Chondrocyte (in vitro differentiated cells): ENCODE data around the gene EPB41L5. TPM values are rescaled to one million over a fixed set of nuclear protein-coding genes. Genes with fewer than 3 reads are reported as not detected.
"Not testable (repeated sequence)": the region's sequence is repeated elsewhere in the genome, so short reads cannot be mapped to it uniquely, and the experiment has no call there.

Experiments used
- DNase-seq: peaks from one replicate; pipeline ENCODE4 v3.0.0; 2021; ENCODE audit warnings: mixed read lengths, low spot score
- H3K27ac Mint-ChIP-seq: one replicate; pipeline ENCODE4 v1.8.0; 2021; ENCODE audit warnings: mild to moderate bottlenecking, moderate library complexity, mixed read lengths; ENCODE audit not compliant: unreplicated experiment
- H3K27me3 Mint-ChIP-seq: 2 replicates; pipeline ENCODE4 v1.8.0; 2021; ENCODE audit warnings: low read depth, mixed read lengths
- H3K36me3 Mint-ChIP-seq: 2 replicates; pipeline ENCODE4 v1.8.0; 2021; ENCODE audit warnings: low read depth, mixed read lengths
- H3K4me1 Mint-ChIP-seq: 2 replicates; pipeline ENCODE4 v1.8.0; 2021; ENCODE audit warnings: low read depth, mild to moderate bottlenecking, mixed read lengths
- H3K4me3 Mint-ChIP-seq: one replicate; pipeline ENCODE4 v1.8.0; 2021; ENCODE audit warnings: mild to moderate bottlenecking, moderate library complexity, mixed read lengths; ENCODE audit not compliant: unreplicated experiment
- H3K9me3 Mint-ChIP-seq: 2 replicates; pipeline ENCODE4 v1.8.0; 2021; ENCODE audit warnings: low read depth, mixed read lengths
- CTCF ChIP-seq: fragments of 200-600 bp; sonication (generic); IDR thresholded peaks from 2 replicates; pipeline ENCODE4 v1.5.0; 2021; ENCODE audit warnings: antibody characterized with exemption, mild to moderate bottlenecking, moderate library complexity
- total RNA-seq: library from RNA; stranded (reverse); gene quantifications from 3 replicates; pipeline ENCODE4 v1.2.1, GENCODE V29; 2021

Gene EPB41L5
- total RNA-seq, 1 donor from 2014 or later, result 13.0 TPM

DNA sequence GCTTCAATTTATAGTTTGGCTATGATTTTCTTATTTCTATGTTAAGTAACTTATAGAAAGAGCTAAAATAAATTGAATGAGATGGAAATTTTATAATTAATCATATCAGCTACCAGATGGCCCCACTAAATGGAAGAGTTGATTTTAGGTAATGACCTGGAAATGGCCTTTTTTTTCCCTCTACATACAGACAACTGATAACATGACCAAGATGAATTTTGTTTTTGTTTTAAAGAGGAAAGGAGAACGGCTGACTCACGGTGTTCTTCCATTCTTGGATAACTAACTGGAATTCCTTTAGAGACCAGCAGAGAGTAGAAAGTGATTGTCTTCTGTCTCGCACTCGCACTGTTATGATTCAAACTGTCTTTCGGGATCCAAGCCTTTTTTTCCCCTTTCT, 119.3 kb downstream of the EPB41L5 start:
- DNase-seq, result no peak
- peaks cover 9% of the 10 kb centered on the region for H3K9me3 Mint-ChIP-seq
- no peak for TF ChIP-seq CTCF
- H3K4me1 Mint-ChIP-seq, result peaks cover 28% of the 10 kb centered on the region
- peaks cover 25% of the 10 kb centered on the region for H3K36me3 Mint-ChIP-seq
- H3K27me3 Mint-ChIP-seq, result no peaks in the 10 kb centered on the region
- peak overlapping the region; percentile 22 for H3K27ac Mint-ChIP-seq
- H3K4me3 Mint-ChIP-seq, result no peak overlapping the region

DNA sequence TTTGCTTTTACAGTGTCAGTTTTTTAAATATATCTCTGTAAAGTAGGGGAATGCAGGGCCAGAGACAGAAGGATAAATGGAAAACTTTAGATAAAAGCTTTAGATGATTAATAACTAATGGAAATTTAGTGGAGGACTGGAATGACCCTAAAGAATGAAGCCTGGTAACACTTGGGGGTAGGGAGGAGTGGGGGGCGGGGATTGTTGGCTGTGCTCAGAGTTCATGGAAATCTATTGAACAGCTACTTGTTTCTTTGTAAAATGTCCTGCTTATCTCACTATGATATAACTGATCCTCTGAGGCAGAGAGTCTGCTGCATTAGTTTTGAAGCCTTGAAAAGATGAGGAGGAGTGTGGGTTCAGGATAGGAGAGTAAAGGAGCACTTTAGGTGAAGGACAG, 119.8 kb downstream of the EPB41L5 start:
- Mint-ChIP-seq H3K36me3 (peaks cover 28% of the 10 kb centered on the region), H3K27me3 (no peaks in the 10 kb centered on the region), H3K4me3 (no peak overlapping the region), H3K4me1 (peaks cover 28% of the 10 kb centered on the region), H3K27ac (peak overlapping the region; percentile 22), H3K9me3 (peaks cover 9% of the 10 kb centered on the region)
- no peak for DNase-seq
- TF ChIP-seq CTCF, result no peak

GRCh38 chr2:120133572-120134244, 120.8 kb downstream of the EPB41L5 start:
- Mint-ChIP-seq H3K4me3 (no peak overlapping the region), H3K36me3 (peaks cover 28% of the 10 kb centered on the region), H3K27ac (peak overlapping the region; percentile 45), H3K27me3 (no peaks in the 10 kb centered on the region), H3K9me3 (peaks cover 11% of the 10 kb centered on the region), H3K4me1 (peaks cover 28% of the 10 kb centered on the region)
- no peak for DNase-seq
- no peak for TF ChIP-seq CTCF

GRCh38 chr2:120134263-120134662, 121.4 kb downstream of the EPB41L5 start:
- TF ChIP-seq CTCF, result no peak
- Mint-ChIP-seq H3K4me3 (no peak overlapping the region), H3K27ac (peak overlapping the region; percentile 45), H3K36me3 (peaks cover 28% of the 10 kb centered on the region), H3K27me3 (no peaks in the 10 kb centered on the region), H3K9me3 (peaks cover 16% of the 10 kb centered on the region), H3K4me1 (peaks cover 28% of the 10 kb centered on the region)
- DNase-seq, result no peak

GRCh38 chr2:120135013-120135412, 122.1 kb downstream of the EPB41L5 start:
- H3K27ac Mint-ChIP-seq, DNase-seq, H3K4me3 Mint-ChIP-seq, H3K27me3 Mint-ChIP-seq: not testable (repeated sequence)
- H3K36me3 Mint-ChIP-seq, result peaks cover 28% of the 10 kb centered on the region
- peaks cover 16% of the 10 kb centered on the region for H3K9me3 Mint-ChIP-seq
- peaks cover 28% of the 10 kb centered on the region for H3K4me1 Mint-ChIP-seq

GRCh38 chr2:120140866-120141265, 128.0 kb downstream of the EPB41L5 start:
- Mint-ChIP-seq H3K9me3 (peaks cover 7% of the 10 kb centered on the region), H3K4me1 (no peaks in the 10 kb centered on the region)
- no peak for DNase-seq

More at GRCh38 chr2:120140866-120141265, 128.0 kb downstream of the EPB41L5 start:
- no peak for TF ChIP-seq CTCF
- no peaks in the 10 kb centered on the region for H3K27me3 Mint-ChIP-seq
- H3K36me3 Mint-ChIP-seq, result peaks cover 11% of the 10 kb centered on the region
- no peak overlapping the region for H3K27ac Mint-ChIP-seq
- H3K4me3 Mint-ChIP-seq, result no peak overlapping the region
